K562 (cell line): Measurements from ENCODE around the gene OR10J4. TPM values are rescaled to one million over a fixed set of nuclear protein-coding genes. Genes with fewer than 3 reads are reported as not detected.

ENCODE experiments used
- CEBPZ ChIP-seq: fragments of 150-350 bp; IDR thresholded peaks from 2 replicates; pipeline ENCODE4 v1.6.1; 2014; ENCODE audit warnings: low read depth, mild to moderate bottlenecking, low read length, borderline replicate concordance
- FOXM1 ChIP-seq, 2 experiments: fragments of 450-650 bp in 1 of 2; sonication (generic) in 1 of 2; formaldehyde crosslinking in 1 of 2; IDR thresholded peaks; 2 replicates each; pipeline versions ENCODE4 v1.6.1 to v1.9.0; 2017 to 2022; ENCODE audit warnings: low read depth in 2 of 2, mild to moderate bottlenecking in 2 of 2, missing genetic modification reagents in 1 of 2, moderate library complexity in 1 of 2
- GATAD2A ChIP-seq: fragments of 450-650 bp; IDR thresholded peaks from 2 replicates; pipeline ENCODE4 v1.6.1; 2017
- MCM3 ChIP-seq: fragments of 450-650 bp; IDR thresholded peaks from 2 replicates; pipeline ENCODE4 v1.6.1; 2016
- REST ChIP-seq, 2 experiments: fragments of 450-650 bp; formaldehyde crosslinking in 1 of 2; IDR thresholded peaks; 2 replicates each; pipeline versions ENCODE4 v1.4.0 to v1.6.1; 2014 to 2020; ENCODE audit warnings: mild to moderate bottlenecking in 2 of 2, borderline replicate concordance in 1 of 2, low read depth in 1 of 2
- SP2 ChIP-seq: IDR thresholded peaks from 2 replicates; pipeline ENCODE4 v1.6.1; 2011; ENCODE audit warnings: mild to moderate bottlenecking, low read depth, low read length, moderate library complexity; ENCODE audit not compliant: poor library complexity, severe bottlenecking; ENCODE audit errors: extremely low read depth
- STAG1 ChIP-seq: sonication (generic); formaldehyde crosslinking; IDR thresholded peaks from 2 replicates; pipeline ENCODE4 v1.5.0; 2020; ENCODE audit warnings: missing genetic modification reagents, borderline replicate concordance
- TFE3 ChIP-seq: fragments of 450-650 bp; formaldehyde crosslinking; IDR thresholded peaks from 2 replicates; pipeline ENCODE4 v1.4.0; 2020; ENCODE audit warnings: mild to moderate bottlenecking, mixed read lengths
- ZKSCAN3 ChIP-seq: fragments of 250-450 bp; sonication (Bioruptor Pico); IDR thresholded peaks from 2 replicates; pipeline ENCODE4 v1.4.0; 2020
- ZNF239 ChIP-seq: fragments of 250-450 bp; sonication (Bioruptor Pico); IDR thresholded peaks from 2 replicates; pipeline ENCODE4 v1.4.0; 2020; ENCODE audit warnings: mild to moderate bottlenecking
- ZNF280A ChIP-seq: fragments of 450-650 bp; IDR thresholded peaks from 2 replicates; pipeline ENCODE4 v1.6.1; 2018; ENCODE audit warnings: mild to moderate bottlenecking, low read depth; ENCODE audit not compliant: partially characterized antibody
- ZNF436 ChIP-seq: fragments of 250-450, 450-650 bp; sonication (Bioruptor Pico); formaldehyde crosslinking; IDR thresholded peaks from 2 replicates; pipeline ENCODE4 v1.7.0; 2020; ENCODE audit warnings: mild to moderate bottlenecking
- ZSCAN32 ChIP-seq: fragments of 450-650 bp; formaldehyde crosslinking; IDR thresholded peaks from 2 replicates; pipeline ENCODE4 v1.4.0; 2020; ENCODE audit warnings: mild to moderate bottlenecking, moderate library complexity
- polyA plus RNA-seq, 8 experiments: library from polyadenylated mRNA; depleted of rRNA in 4 of 8; stranded (reverse) in 5 of 8; unstranded in 3 of 8; fragments of >200 nt; fragmentation: Nextera tagmentation in 2 of 8; fragmentation: Illumina TruSeq in 1 of 8; extraction: Ambion mirVana in 2 of 8; extraction: Trizol in 1 of 8; gene quantifications; 2 replicates each; pipeline versions ENCODE4 v1.2.1 to v1.2.3, GENCODE V29; 2011 to 2014; ENCODE audit warnings: inconsistent platforms in 1 of 8, missing spikeins in 1 of 8
- total RNA-seq, 7 experiments: library from RNA; depleted of rRNA in 6 of 7; stranded (reverse); fragments of >200 nt in 6 of 7; fragmentation: Illumina TruSeq in 2 of 7; extraction: Trizol in 2 of 7; gene quantifications; 2 replicates each; pipeline versions ENCODE4 v1.2.1 to v1.2.3, GENCODE V29; 2011 to 2021; ENCODE audit warnings: low replicate concordance in 1 of 7

Gene OR10J4
- total and polyA plus RNA-seq, 9 of the 15 experiments (the other 6 are each of a cell fraction or from before 2014, with no cell fraction given) = not detected

GRCh38 chr1:159408862-159409400 lies 23.1 kb upstream of the OR10J4 start (continued):
- no peak for TF ChIP-seq TFE3
- TF ChIP-seq MCM3 = no peak
- no peak for TF ChIP-seq ZSCAN32 (CRISPR knock-in tag)
- no peak for TF ChIP-seq FOXM1 (IDR thresholded peaks at IDR 0.05; ENCODE audit: low read depth)
- no peak for TF ChIP-seq FOXM1 (CRISPR knock-in tag; IDR thresholded peaks at IDR 0.05; ENCODE audit: low read depth)
- TF ChIP-seq ZNF280A = no peak
- no peak for TF ChIP-seq REST (IDR thresholded peaks at IDR 0.05; ENCODE audit: borderline replicate concordance)
- no peak for TF ChIP-seq REST (CRISPR knock-in tag; IDR thresholded peaks at IDR 0.05; ENCODE audit: low read depth)
- no peak for TF ChIP-seq ZNF436
- no peak for TF ChIP-seq STAG1 (CRISPR knock-in tag)
- TF ChIP-seq GATAD2A = no peak
- TF ChIP-seq SP2 = no peak
- TF ChIP-seq ZKSCAN3 (CRISPR knock-in tag) = no peak
- TF ChIP-seq CEBPZ = no peak
- no peak for TF ChIP-seq ZNF239 (CRISPR knock-in tag)
- TF ChIP-seq, all 486 proteins: peak for 0
